Endothelial cell (in vitro differentiated cells): ENCODE results near the gene SIDT2. TPM values are rescaled to one million over a fixed set of nuclear protein-coding genes. Genes with fewer than 3 reads are reported as not detected.

ENCODE experiments used
- DNase-seq: peaks from one replicate; pipeline ENCODE4 v3.0.0; 2021; ENCODE audit warnings: low spot score
- H3K27ac Mint-ChIP-seq: one replicate; pipeline ENCODE4 v1.8.0; 2021; ENCODE audit warnings: mixed read lengths, inconsistent platforms; ENCODE audit not compliant: unreplicated experiment
- H3K27me3 Mint-ChIP-seq: one replicate; pipeline ENCODE4 v1.8.0; 2021; ENCODE audit warnings: mild to moderate bottlenecking, moderate library complexity, mixed read lengths, inconsistent platforms; ENCODE audit not compliant: unreplicated experiment
- H3K36me3 Mint-ChIP-seq: one replicate; pipeline ENCODE4 v1.8.0; 2021; ENCODE audit warnings: mild to moderate bottlenecking, low read depth, mixed read lengths, inconsistent platforms; ENCODE audit not compliant: unreplicated experiment
- H3K4me1 Mint-ChIP-seq: one replicate; pipeline ENCODE4 v1.8.0; 2021; ENCODE audit warnings: mild to moderate bottlenecking, mixed read lengths, inconsistent platforms; ENCODE audit not compliant: unreplicated experiment
- H3K4me3 Mint-ChIP-seq: one replicate; pipeline ENCODE4 v1.8.0; 2021; ENCODE audit warnings: mild to moderate bottlenecking, mixed read lengths, inconsistent platforms; ENCODE audit not compliant: unreplicated experiment
- H3K9me3 Mint-ChIP-seq: one replicate; pipeline ENCODE4 v1.8.0; 2021; ENCODE audit warnings: mixed read lengths, inconsistent platforms; ENCODE audit not compliant: unreplicated experiment
- total RNA-seq: library from RNA; stranded (reverse); fragmentation: NEBNext Ultra II Directional; extraction: Animal tissue kit (Norgen Biotek cat#: 25700); gene quantifications from one replicate; pipeline ENCODE4 v1.2.1, GENCODE V29; 2021; ENCODE audit not compliant: unreplicated experiment
- TF ChIP-seq, protein P1 (sequence below): fragments of 200-600 bp; sonication (generic); IDR thresholded peaks from one replicate; pipeline ENCODE4 v1.5.0; 2021; ENCODE audit warnings: antibody characterized with exemption; ENCODE audit not compliant: unreplicated experiment

Gene SIDT2
- total RNA-seq, 1 donor from 2014 or later: 41.3 TPM

DNA sequence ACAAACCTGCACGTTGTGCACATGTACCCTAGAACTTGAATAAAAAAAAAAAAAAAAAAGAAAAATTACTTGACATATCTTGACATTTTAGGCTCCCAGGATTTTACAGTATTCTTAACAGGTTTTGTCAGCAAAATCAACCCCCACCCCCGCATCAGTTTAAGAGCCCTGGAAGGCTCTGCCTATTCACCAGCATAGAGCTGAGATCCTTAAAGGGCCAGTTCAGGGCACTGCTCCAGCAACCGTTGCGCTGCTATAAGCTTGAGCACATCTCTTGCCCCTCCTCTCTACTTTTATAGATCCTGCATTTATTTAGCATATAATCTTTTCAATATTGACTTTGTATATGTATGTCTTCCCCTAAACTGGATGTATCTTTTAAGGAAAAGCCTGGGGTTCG is 35.2 kb upstream of the SIDT2 start:
- Mint-ChIP-seq H3K9me3 (no peaks in the 10 kb centered on the region), H3K27ac (peak overlapping the region; percentile 95), H3K36me3 (peaks cover 24% of the 10 kb centered on the region), H3K4me1 (peaks cover 24% of the 10 kb centered on the region), H3K27me3 (peaks cover 13% of the 10 kb centered on the region), H3K4me3 (peak overlapping the region; percentile 99)
- peak; percentile 9 for DNase-seq
- TF ChIP-seq, protein P1, sequence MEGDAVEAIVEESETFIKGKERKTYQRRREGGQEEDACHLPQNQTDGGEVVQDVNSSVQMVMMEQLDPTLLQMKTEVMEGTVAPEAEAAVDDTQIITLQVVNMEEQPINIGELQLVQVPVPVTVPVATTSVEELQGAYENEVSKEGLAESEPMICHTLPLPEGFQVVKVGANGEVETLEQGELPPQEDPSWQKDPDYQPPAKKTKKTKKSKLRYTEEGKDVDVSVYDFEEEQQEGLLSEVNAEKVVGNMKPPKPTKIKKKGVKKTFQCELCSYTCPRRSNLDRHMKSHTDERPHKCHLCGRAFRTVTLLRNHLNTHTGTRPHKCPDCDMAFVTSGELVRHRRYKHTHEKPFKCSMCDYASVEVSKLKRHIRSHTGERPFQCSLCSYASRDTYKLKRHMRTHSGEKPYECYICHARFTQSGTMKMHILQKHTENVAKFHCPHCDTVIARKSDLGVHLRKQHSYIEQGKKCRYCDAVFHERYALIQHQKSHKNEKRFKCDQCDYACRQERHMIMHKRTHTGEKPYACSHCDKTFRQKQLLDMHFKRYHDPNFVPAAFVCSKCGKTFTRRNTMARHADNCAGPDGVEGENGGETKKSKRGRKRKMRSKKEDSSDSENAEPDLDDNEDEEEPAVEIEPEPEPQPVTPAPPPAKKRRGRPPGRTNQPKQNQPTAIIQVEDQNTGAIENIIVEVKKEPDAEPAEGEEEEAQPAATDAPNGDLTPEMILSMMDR: no peak

DNA sequence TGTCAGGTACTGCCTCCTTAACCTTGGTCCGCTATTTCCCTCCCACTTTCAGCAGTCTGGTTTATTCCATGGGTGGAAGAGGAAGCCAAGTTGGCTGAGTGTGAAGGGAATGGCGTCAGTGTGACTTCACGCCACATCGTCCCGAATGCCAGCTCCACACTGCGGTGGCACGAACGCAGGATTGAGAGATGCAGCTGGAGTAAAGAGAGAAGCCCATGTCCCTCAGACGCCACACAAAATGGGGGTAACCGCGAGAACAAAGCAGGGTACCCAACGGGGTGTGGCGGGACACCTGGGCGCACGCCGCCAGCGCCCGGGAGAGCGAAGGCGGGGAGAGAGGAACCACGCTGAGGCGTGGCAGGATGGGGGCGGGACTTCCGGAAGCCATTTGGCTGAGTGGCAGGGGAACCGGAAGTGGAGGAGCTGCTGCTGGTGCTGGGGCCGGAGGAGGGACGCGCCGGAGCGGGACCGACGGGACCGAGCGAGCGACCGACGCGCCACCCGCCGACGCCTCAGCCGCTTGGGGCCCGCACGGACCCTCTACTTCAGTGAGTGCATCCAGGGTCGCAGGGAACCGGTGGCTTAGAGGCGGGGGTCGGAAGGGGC is 34.6 kb upstream of the SIDT2 start, which contains the start of gene PAFAH1B2:
TSS of gene PAFAH1B2 (plus strand) at position 417 of the 606 bp plus-strand sequence. CDS start 8,161 bp downstream, outside the sequence.
- Mint-ChIP-seq H3K4me1 (peaks cover 24% of the 10 kb centered on the region), H3K4me3 (peak within 1 kb of the TSS; percentile 99), H3K27me3 (peaks cover 13% of the 10 kb centered on the region), H3K9me3 (no peaks in the 10 kb centered on the region), H3K36me3 (peaks cover 24% of the 10 kb centered on the region), H3K27ac (peak within 1 kb of the TSS; percentile 95)
- peak; percentile 87 for DNase-seq
- TF ChIP-seq, protein P1: no peak

DNA sequence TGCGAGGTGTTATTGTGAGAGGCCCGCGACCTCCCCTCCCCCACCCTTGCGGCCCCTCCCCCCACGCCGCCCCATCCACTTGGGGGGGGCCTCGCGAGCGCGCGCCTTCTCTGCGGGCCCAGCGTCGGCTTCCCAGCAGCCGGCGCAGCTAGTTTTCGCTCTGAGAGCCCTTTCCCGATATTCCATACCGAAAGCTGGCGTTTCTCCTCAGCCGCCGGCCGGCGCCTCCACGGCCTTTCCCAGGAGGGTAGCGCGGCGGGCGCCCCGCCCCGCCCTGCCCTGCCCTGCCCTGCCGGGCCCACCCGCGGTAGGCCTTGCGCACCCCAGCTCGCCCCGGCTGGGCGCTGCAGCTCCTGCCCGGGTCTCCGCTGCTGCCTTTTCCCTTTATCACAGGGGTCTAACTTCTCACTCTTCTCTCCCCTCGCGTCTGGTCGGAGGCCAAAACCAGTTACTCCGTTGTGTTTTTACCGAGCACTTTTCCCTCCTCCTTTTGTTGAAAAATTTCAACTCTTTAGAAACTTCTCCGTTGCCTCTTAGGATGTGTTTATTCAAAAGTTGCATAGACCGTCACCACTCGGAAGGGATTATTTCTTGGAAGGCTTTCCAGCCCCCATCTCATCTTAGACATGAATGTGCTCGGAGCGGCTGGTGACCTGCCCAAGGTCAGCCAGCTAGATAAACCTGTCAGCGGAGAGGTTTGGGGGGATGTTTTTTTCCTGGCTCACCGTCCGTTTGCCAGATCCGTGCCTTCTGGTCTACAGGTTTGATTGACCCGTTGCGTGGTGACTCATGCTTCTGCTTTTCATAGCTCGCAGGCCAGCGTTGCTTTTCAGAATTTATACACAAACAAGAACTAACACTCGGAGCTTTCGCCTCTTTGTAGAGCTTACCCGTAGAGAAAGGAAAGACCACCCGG is 33.8 kb upstream of the SIDT2 start:
- DNase-seq: peak; percentile 50
- H3K4me1 Mint-ChIP-seq: peaks cover 24% of the 10 kb centered on the region
- peak overlapping the region; percentile 77 for H3K27ac Mint-ChIP-seq
- TF ChIP-seq, protein P1: no peak
- no peaks in the 10 kb centered on the region for H3K9me3 Mint-ChIP-seq
- peaks cover 13% of the 10 kb centered on the region for H3K27me3 Mint-ChIP-seq
- H3K4me3 Mint-ChIP-seq: peak overlapping the region; percentile 96
- peaks cover 24% of the 10 kb centered on the region for H3K36me3 Mint-ChIP-seq

DNA sequence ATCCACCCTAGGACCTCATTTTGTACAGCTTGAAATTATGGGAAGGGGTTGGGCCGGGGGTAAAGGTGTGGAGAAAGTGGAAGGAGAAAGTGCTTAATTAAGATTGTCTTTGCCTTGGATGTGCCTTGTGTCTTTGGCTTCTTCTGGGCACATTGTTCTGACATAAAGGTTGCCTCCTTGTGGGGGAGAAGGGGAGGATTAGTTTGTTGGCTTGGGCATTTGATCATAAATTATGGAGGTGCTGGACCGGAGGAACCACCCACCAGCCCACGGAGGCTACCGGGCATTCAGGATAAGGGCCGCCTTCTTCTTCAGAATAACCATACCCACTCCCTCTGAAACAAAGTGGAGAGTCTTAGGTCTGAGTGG is 33.2 kb upstream of the SIDT2 start:
- TF ChIP-seq, protein P1: no peak
- peaks cover 10% of the 10 kb centered on the region for H3K27me3 Mint-ChIP-seq
- peaks cover 24% of the 10 kb centered on the region for H3K36me3 Mint-ChIP-seq
- peak overlapping the region; percentile 77 for H3K27ac Mint-ChIP-seq
- peak overlapping the region; percentile 96 for H3K4me3 Mint-ChIP-seq
- peak; percentile 7 for DNase-seq
- no peaks in the 10 kb centered on the region for H3K9me3 Mint-ChIP-seq
- peaks cover 24% of the 10 kb centered on the region for H3K4me1 Mint-ChIP-seq
